Vagina (tissue), 2 donors: Measurements from ENCODE around the gene APPL2. TPM values are rescaled to one million over a fixed set of nuclear protein-coding genes. Genes with fewer than 3 reads are reported as not detected.

Source experiments
- DNase-seq, 2 donors: peaks; one replicate each; pipeline ENCODE4 v3.0.0-alpha.2; 2017; ENCODE audit errors: extremely low spot score in 2 of 2
- H3K27ac ChIP-seq: fragments of 200-600 bp; sonication (generic); one replicate; pipeline ENCODE4 v1.5.1; 2019
- H3K27me3 ChIP-seq: fragments of 200-600 bp; sonication (generic); one replicate; pipeline ENCODE4 v1.5.1; 2019
- H3K36me3 ChIP-seq, 2 donors: fragments of 200-600 bp; sonication (generic); one replicate each; pipeline ENCODE4 v1.5.1; 2017 to 2019
- H3K4me1 ChIP-seq: fragments of 200-600 bp; sonication (generic); one replicate; pipeline ENCODE4 v1.5.1; 2019
- H3K4me3 ChIP-seq, 2 donors: fragments of 200-600 bp; sonication (generic); 1 replicate in 1 of 2; 2 replicates in 1 of 2; pipeline ENCODE4 v1.5.1; 2016 to 2019
- H3K9me3 ChIP-seq: fragments of 200-600 bp; sonication (generic); one replicate; pipeline ENCODE4 v1.5.1; 2019
- POLR2A ChIP-seq, 2 donors: fragments of 450-650 bp; IDR thresholded peaks; one replicate each; pipeline ENCODE4 v1.6.1; 2017; ENCODE audit warnings: antibody characterized with exemption in 2 of 2, mild to moderate bottlenecking in 2 of 2, moderate library complexity in 2 of 2
- POLR2AphosphoS5 ChIP-seq, 2 donors: sonication (generic); formaldehyde crosslinking; IDR thresholded peaks; one replicate each; pipeline ENCODE4 v1.9.0; 2017; ENCODE audit warnings: antibody characterized with exemption in 2 of 2, mild to moderate bottlenecking in 2 of 2, low read depth in 1 of 2; ENCODE audit not compliant: insufficient read depth in 1 of 2
- intact Hi-C: fragments of 100-400 bp; cut with DNase I; formaldehyde crosslinking; loops from one replicate; pipeline ENCODE4 v1.15.1; 2023
- total RNA-seq: library from RNA; depleted of rRNA; stranded (reverse); fragments of >200 nt; gene quantifications from one replicate; pipeline ENCODE4 v1.2.3, GENCODE V29; 2016
- TF ChIP-seq, protein P1 (sequence below), 3 experiments: fragments of 450-650 bp in 2 of 3; fragments of 200-600 bp in 1 of 3; sonication (generic) in 1 of 3; IDR thresholded peaks; one replicate each; pipeline ENCODE4 v1.5.1; 2017 to 2019; ENCODE audit warnings: antibody characterized with exemption in 3 of 3, mild to moderate bottlenecking in 2 of 3, moderate library complexity in 2 of 3

The APPL2 gene
- total RNA-seq, 1 donor from 2014 or later = 48.1 TPM

DNA sequence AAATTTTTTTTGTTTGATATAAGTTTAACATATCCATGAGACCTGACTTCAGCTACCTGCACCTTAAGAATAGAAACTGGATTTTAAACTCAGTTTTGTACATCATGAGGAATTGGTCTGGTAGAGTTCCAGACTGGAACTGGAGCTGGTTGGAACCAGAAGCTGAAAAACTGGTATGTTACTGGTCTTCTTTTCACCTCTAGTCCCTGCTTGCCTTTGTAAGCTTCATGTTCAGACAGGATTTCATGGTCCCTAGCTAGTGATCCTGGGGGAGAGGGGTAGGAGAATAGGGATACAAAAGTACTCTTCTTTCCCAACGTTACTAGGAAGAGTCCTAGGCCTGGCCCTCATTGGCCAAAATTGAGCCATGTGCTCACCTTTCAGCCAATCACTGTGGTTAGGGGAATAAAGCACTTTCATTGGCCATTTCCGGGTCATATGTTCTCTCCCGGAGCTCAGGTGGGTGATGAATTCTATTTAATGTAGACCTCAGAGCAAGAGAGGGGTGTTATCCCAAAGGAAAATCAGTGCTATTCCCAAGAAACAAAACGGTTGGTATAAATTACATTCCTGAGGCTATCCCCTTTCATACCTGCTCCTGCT is 36.9 kb upstream of the APPL2 start:
- Histone ChIP-seq H3K36me3 (no peaks in the 10 kb centered on the region), H3K27ac (peak overlapping the region; percentile 15), H3K4me1 (no peaks in the 10 kb centered on the region), H3K9me3 (no peaks in the 10 kb centered on the region), H3K27me3 (no peaks in the 10 kb centered on the region), H3K4me3 (no peak overlapping the region)
- intact Hi-C loops = no loop called here
- TF ChIP-seq, protein P1, sequence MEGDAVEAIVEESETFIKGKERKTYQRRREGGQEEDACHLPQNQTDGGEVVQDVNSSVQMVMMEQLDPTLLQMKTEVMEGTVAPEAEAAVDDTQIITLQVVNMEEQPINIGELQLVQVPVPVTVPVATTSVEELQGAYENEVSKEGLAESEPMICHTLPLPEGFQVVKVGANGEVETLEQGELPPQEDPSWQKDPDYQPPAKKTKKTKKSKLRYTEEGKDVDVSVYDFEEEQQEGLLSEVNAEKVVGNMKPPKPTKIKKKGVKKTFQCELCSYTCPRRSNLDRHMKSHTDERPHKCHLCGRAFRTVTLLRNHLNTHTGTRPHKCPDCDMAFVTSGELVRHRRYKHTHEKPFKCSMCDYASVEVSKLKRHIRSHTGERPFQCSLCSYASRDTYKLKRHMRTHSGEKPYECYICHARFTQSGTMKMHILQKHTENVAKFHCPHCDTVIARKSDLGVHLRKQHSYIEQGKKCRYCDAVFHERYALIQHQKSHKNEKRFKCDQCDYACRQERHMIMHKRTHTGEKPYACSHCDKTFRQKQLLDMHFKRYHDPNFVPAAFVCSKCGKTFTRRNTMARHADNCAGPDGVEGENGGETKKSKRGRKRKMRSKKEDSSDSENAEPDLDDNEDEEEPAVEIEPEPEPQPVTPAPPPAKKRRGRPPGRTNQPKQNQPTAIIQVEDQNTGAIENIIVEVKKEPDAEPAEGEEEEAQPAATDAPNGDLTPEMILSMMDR (IDR thresholded peaks at IDR 0.05) = no peak
- no peak for TF ChIP-seq POLR2A (IDR thresholded peaks at IDR 0.05)
- peak in 1 of 2 donors; percentile 51 for TF ChIP-seq POLR2AphosphoS5 (IDR thresholded peaks at IDR 0.05; ENCODE audit: insufficient read depth in 1 of 2, low read depth in 1 of 2)
- DNase-seq = no peak

DNA sequence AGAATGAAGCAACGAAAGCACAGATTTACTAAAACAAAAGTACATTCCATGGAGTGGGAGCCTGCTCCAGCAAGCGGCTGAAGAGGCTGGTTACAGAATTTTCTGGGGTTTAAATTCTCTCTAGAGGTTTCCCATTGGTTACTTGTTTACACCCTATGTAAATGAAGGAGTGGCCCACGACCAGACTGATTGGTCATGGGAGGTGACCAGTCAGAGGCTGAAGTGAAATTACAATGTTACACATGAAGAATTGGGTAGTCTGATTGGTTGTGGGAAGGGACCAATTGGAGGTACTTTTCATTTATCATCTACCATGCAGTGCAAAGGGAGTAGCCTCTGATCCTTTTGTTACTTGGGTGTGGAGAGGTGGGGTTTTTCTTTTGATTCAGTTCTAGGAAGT is 36.2 kb upstream of the APPL2 start:
- TF ChIP-seq POLR2A (IDR thresholded peaks at IDR 0.05) (no peak), POLR2AphosphoS5 (IDR thresholded peaks at IDR 0.05; ENCODE audit: insufficient read depth in 1 of 2, low read depth in 1 of 2) (no peak)
- TF ChIP-seq, protein P1 (IDR thresholded peaks at IDR 0.05) = no peak
- no peak overlapping the region for H3K4me3 ChIP-seq
- H3K36me3 ChIP-seq = no peaks in the 10 kb centered on the region
- H3K9me3 ChIP-seq = no peaks in the 10 kb centered on the region
- intact Hi-C loops = no loop called here
- no peak for DNase-seq
- H3K27me3 ChIP-seq = no peaks in the 10 kb centered on the region
- H3K27ac ChIP-seq = peak overlapping the region; percentile 15
- no peaks in the 10 kb centered on the region for H3K4me1 ChIP-seq

DNA sequence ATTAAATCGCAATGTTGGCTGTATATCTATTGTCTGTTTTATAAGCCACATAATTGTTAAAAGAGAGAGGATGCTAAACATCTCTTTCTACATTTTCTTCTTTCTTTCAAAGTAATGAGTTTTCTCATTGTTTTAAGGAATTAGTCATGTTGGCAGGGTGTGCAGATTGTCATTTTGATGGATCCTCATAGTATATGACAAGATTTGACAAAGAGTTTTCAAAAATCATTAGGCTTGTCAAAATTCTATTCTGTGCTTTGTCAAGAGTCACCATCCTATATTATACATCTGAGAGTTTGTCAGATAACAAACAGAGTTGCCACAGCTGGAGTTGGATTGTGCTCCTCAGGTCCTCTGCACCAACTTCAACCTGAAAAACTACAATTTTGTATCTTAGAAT is 35.4 kb upstream of the APPL2 start:
- no peak overlapping the region for H3K27ac ChIP-seq
- H3K4me1 ChIP-seq = no peaks in the 10 kb centered on the region
- H3K9me3 ChIP-seq = no peaks in the 10 kb centered on the region
- no peak for TF ChIP-seq POLR2AphosphoS5 (IDR thresholded peaks at IDR 0.05; ENCODE audit: insufficient read depth in 1 of 2, low read depth in 1 of 2)
- no peak for TF ChIP-seq POLR2A (IDR thresholded peaks at IDR 0.05)
- TF ChIP-seq, protein P1 (IDR thresholded peaks at IDR 0.05) = no peak
- intact Hi-C loops = no loop called here
- no peak overlapping the region for H3K4me3 ChIP-seq
- H3K36me3 ChIP-seq = no peaks in the 10 kb centered on the region
- no peak for DNase-seq
- no peaks in the 10 kb centered on the region for H3K27me3 ChIP-seq

DNA sequence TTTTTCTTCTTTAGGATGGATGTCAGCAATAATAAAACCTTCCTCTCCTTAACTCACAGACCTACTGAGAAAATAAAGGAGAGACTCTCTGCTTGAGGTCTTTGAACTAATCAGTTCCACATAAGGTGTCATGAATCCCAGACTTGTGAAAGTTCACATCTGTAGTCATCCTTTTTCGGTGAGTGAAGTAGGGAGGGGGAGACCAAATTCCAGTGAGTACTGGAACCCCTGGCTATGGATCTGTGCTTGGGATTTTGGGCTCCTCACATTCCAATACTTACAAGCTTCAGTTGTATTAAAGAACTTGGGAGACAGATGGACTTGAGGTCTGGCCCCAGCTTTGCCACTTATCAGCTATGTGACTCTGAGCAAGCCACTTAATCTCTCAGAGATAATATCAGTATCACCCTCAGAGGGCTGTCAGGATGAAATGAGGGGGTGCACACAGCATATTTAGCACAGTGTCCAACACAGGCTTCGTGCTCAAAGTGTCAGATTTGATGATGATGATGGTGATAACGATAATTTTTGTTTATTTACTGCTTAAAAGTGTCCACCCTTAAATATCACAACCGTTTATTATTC is 34.8 kb upstream of the APPL2 start:
- no peaks in the 10 kb centered on the region for H3K27me3 ChIP-seq
- no peaks in the 10 kb centered on the region for H3K36me3 ChIP-seq
- no peaks in the 10 kb centered on the region for H3K4me1 ChIP-seq
- intact Hi-C loops = no loop called here
- H3K4me3 ChIP-seq = no peak overlapping the region
- TF ChIP-seq POLR2AphosphoS5 (IDR thresholded peaks at IDR 0.05; ENCODE audit: insufficient read depth in 1 of 2, low read depth in 1 of 2) = no peak
- TF ChIP-seq POLR2A (IDR thresholded peaks at IDR 0.05) = no peak
- TF ChIP-seq, protein P1 (IDR thresholded peaks at IDR 0.05) = no peak
- H3K27ac ChIP-seq = no peak overlapping the region
- no peaks in the 10 kb centered on the region for H3K9me3 ChIP-seq
- DNase-seq = no peak

DNA sequence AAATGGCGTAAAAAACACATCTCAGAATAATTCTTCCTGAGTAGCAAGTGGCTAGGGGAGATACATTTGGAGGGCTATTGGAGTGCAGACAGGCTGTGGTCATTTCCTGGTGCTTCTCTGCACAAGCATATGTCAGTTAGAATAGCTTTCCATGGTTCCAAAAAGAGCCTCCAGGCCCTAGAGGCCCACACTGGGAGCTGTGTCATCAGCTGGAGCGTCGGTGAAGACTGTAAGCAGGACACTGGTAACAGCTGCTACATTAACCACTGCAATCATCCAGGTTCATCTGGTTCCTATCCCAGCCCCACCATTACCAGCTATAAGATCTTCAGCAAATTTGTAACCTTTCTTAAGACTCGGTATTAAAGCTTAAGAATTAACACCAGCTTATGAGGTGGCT is 31.7 kb upstream of the APPL2 start:
- Histone ChIP-seq H3K36me3 (no peaks in the 10 kb centered on the region), H3K9me3 (no peaks in the 10 kb centered on the region), H3K4me1 (no peaks in the 10 kb centered on the region), H3K27ac (no peak overlapping the region), H3K4me3 (no peak overlapping the region), H3K27me3 (no peaks in the 10 kb centered on the region)
- TF ChIP-seq, protein P1 (IDR thresholded peaks at IDR 0.05) = no peak
- TF ChIP-seq POLR2AphosphoS5 (IDR thresholded peaks at IDR 0.05; ENCODE audit: insufficient read depth in 1 of 2, low read depth in 1 of 2) = no peak
- TF ChIP-seq POLR2A (IDR thresholded peaks at IDR 0.05) = no peak
- intact Hi-C loops = no loop called here
- no peak for DNase-seq
